Germinal center (tissue), 1 donor: ENCODE data around the gene SFMBT2.
A peak's percentile ranks its signal among the peaks of the same experiment; 100 is the strongest.

ENCODE experiments used
- DNase-seq: peaks from one replicate; pipeline ENCODE4 v3.0.0; 2012; ENCODE audit warnings: mixed read lengths, low spot score

Gene SFMBT2

GRCh38 chr10:7425691-7426090 is 14.9 kb upstream of the SFMBT2 start:
- DNase-seq, result no peak

- DNase-seq, result no peak
These were observed 14.1 kb upstream of the SFMBT2 start for GRCh38 chr10:7424919-7425318.

GRCh38 chr10:7424315-7424714 is 13.5 kb upstream of the SFMBT2 start:
- DNase-seq, result no peak

GRCh38 chr10:7423521-7423920 is 12.7 kb upstream of the SFMBT2 start:
- no peak for DNase-seq

GRCh38 chr10:7421526-7421925 is 10.7 kb upstream of the SFMBT2 start:
- no peak for DNase-seq

GRCh38 chr10:7419998-7420397 is 9.2 kb upstream of the SFMBT2 start:
- DNase-seq, result no peak

- no peak for DNase-seq
These were observed 7.0 kb upstream of the SFMBT2 start for GRCh38 chr10:7417807-7418206.

GRCh38 chr10:7417103-7417623 is 6.3 kb upstream of the SFMBT2 start:
- no peak for DNase-seq

- DNase-seq, result no peak
These were observed 3.9 kb upstream of the SFMBT2 start for GRCh38 chr10:7414766-7415165.

GRCh38 chr10:7412928-7413282 is 2.1 kb upstream of the SFMBT2 start:
- DNase-seq, result no peak

GRCh38 chr10:7412237-7412927 is 1.5 kb upstream of the SFMBT2 start:
- DNase-seq, result no peak

GRCh38 chr10:7411671-7412128 is 866 bp upstream of the SFMBT2 start:
- no peak for DNase-seq

- peak; percentile 29 for DNase-seq
These were observed 453 bp downstream of the SFMBT2 start for GRCh38 chr10:7410301-7410861.

GRCh38 chr10:7409732-7410168 is 1.1 kb downstream of the SFMBT2 start:
- DNase-seq, result peak; percentile 20

- peak; percentile 50 for DNase-seq
These were observed 1.6 kb downstream of the SFMBT2 start for GRCh38 chr10:7409045-7409731.

GRCh38 chr10:7408291-7409044 is 2.4 kb downstream of the SFMBT2 start:
- DNase-seq, result peak; percentile 37

GRCh38 chr10:7407368-7408290 is 3.2 kb downstream of the SFMBT2 start:
- DNase-seq, result peak; percentile 26

- no peak for DNase-seq
These were observed 4.0 kb downstream of the SFMBT2 start for GRCh38 chr10:7406712-7407333.

- no peak for DNase-seq
These were observed 5.2 kb downstream of the SFMBT2 start for GRCh38 chr10:7405637-7406036.

GRCh38 chr10:7403620-7404019 is 7.2 kb downstream of the SFMBT2 start:
- no peak for DNase-seq

GRCh38 chr10:7401782-7402181 is 9.1 kb downstream of the SFMBT2 start:
- no peak for DNase-seq
